ENCODE results near the gene SLC39A11.
A peak's percentile ranks its signal among the peaks of the same experiment; 100 is the strongest.

SLC39A11 gene

DNA sequence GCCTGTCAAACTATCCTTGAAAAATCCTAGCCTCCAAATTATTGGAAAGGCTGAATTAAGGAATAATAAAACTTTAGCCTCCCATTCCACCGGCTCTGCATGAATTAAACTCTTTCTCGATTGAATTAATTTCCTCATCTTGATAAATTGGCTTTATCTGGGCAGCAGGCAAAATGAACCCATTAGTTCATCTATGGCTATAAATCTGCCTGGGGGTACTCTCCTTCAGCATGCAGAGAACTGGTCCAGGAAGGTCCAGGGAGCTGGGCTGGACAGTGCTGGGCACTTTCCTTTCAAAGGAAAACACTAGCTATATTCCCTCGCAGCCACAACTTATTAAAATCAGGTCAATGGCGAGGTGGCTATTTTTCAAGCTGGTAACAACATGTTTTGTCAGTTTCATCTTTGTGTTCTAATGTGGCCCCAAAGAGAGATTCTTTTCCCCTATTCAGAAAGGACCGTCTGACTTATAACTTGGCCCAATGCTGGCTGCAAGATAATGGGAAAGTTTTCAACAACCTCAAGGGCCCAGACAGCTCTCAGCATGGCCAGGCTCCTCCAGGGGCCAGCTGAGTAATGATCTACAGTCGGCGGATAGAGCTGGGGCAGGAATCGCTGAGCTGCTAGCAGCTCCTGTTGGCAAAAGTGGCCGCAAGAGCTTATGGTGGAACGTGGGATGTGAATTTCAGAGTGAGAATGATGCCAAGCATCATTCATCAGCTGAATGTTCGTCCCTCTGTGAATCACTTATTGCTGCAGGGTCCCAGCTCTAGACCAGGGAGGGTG lies 326.9 kb downstream of the SLC39A11 start:
- ATAC-seq: peak; percentile 47; the same call in 1 of the 3 replicates

GRCh38 chr17:72764632-72765041 lies 327.9 kb downstream of the SLC39A11 start:
- peak; percentile 49; the same call in 1 of the 2 replicates for TF ChIP-seq ZNF70 (CRISPR knock-in tag; IDR thresholded peaks at IDR 0.05)
- TF ChIP-seq BACH2 (CRISPR knock-in tag; IDR thresholded peaks at IDR 0.05; ENCODE audit: borderline replicate concordance): no peak
- peak; percentile 40; the same call in 1 of the 3 replicates for ATAC-seq

More for the DNA sequence above, 326.9 kb downstream of the SLC39A11 start:
- TF ChIP-seq, protein P1, sequence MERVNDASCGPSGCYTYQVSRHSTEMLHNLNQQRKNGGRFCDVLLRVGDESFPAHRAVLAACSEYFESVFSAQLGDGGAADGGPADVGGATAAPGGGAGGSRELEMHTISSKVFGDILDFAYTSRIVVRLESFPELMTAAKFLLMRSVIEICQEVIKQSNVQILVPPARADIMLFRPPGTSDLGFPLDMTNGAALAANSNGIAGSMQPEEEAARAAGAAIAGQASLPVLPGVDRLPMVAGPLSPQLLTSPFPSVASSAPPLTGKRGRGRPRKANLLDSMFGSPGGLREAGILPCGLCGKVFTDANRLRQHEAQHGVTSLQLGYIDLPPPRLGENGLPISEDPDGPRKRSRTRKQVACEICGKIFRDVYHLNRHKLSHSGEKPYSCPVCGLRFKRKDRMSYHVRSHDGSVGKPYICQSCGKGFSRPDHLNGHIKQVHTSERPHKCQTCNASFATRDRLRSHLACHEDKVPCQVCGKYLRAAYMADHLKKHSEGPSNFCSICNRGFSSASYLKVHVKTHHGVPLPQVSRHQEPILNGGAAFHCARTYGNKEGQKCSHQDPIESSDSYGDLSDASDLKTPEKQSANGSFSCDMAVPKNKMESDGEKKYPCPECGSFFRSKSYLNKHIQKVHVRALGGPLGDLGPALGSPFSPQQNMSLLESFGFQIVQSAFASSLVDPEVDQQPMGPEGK (CRISPR knock-in tag; IDR thresholded peaks at IDR 0.05; ENCODE audit: borderline replicate concordance): no peak
- peak; percentile 77; the same call in 1 of the 2 replicates for TF ChIP-seq TCF4 (CRISPR knock-in tag; IDR thresholded peaks at IDR 0.05; ENCODE audit: borderline replicate concordance)
- TF ChIP-seq, protein P2, sequence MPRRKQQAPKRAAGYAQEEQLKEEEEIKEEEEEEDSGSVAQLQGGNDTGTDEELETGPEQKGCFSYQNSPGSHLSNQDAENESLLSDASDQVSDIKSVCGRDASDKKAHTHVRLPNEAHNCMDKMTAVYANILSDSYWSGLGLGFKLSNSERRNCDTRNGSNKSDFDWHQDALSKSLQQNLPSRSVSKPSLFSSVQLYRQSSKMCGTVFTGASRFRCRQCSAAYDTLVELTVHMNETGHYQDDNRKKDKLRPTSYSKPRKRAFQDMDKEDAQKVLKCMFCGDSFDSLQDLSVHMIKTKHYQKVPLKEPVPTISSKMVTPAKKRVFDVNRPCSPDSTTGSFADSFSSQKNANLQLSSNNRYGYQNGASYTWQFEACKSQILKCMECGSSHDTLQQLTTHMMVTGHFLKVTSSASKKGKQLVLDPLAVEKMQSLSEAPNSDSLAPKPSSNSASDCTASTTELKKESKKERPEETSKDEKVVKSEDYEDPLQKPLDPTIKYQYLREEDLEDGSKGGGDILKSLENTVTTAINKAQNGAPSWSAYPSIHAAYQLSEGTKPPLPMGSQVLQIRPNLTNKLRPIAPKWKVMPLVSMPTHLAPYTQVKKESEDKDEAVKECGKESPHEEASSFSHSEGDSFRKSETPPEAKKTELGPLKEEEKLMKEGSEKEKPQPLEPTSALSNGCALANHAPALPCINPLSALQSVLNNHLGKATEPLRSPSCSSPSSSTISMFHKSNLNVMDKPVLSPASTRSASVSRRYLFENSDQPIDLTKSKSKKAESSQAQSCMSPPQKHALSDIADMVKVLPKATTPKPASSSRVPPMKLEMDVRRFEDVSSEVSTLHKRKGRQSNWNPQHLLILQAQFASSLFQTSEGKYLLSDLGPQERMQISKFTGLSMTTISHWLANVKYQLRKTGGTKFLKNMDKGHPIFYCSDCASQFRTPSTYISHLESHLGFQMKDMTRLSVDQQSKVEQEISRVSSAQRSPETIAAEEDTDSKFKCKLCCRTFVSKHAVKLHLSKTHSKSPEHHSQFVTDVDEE (CRISPR knock-in tag; IDR thresholded peaks at IDR 0.05): peak; percentile 87; the same call in 1 of the 2 replicates
- TF ChIP-seq, protein P3, sequence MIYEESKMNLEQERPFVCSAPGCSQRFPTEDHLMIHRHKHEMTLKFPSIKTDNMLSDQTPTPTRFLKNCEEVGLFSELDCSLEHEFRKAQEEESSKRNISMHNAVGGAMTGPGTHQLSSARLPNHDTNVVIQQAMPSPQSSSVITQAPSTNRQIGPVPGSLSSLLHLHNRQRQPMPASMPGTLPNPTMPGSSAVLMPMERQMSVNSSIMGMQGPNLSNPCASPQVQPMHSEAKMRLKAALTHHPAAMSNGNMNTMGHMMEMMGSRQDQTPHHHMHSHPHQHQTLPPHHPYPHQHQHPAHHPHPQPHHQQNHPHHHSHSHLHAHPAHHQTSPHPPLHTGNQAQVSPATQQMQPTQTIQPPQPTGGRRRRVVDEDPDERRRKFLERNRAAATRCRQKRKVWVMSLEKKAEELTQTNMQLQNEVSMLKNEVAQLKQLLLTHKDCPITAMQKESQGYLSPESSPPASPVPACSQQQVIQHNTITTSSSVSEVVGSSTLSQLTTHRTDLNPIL (CRISPR knock-in tag; IDR thresholded peaks at IDR 0.05; ENCODE audit: low read depth): no peak
- TF ChIP-seq ZFP3 (CRISPR knock-in tag; IDR thresholded peaks at IDR 0.05): no peak
- no peak for TF ChIP-seq ZNF8 (CRISPR knock-in tag; IDR thresholded peaks at IDR 0.05)
- no peak for TF ChIP-seq CSDC2 (CRISPR knock-in tag; IDR thresholded peaks at IDR 0.05)
- TF ChIP-seq BACH2 (CRISPR knock-in tag; IDR thresholded peaks at IDR 0.05; ENCODE audit: borderline replicate concordance): no peak
- TF ChIP-seq TOX (CRISPR knock-in tag; IDR thresholded peaks at IDR 0.05; ENCODE audit: borderline replicate concordance): no peak
- peak; percentile 88; the same call in 1 of the 2 replicates for TF ChIP-seq GLIS3 (CRISPR knock-in tag; IDR thresholded peaks at IDR 0.05)
- no peak for TF ChIP-seq ZFP30 (CRISPR knock-in tag; IDR thresholded peaks at IDR 0.05)
- no peak for TF ChIP-seq SNAI2 (CRISPR knock-in tag; IDR thresholded peaks at IDR 0.05)
- no peak for TF ChIP-seq ZNF70 (CRISPR knock-in tag; IDR thresholded peaks at IDR 0.05)
- no peak for TF ChIP-seq POU6F1 (CRISPR knock-in tag; IDR thresholded peaks at IDR 0.05; ENCODE audit: borderline replicate concordance, low read depth)
- no peak for TF ChIP-seq ZNF565 (CRISPR knock-in tag; conservative IDR thresholded peaks at IDR 0.05; ENCODE audit: low read depth)
- no peak for TF ChIP-seq ZC3H10 (CRISPR knock-in tag; IDR thresholded peaks at IDR 0.05)
- TF ChIP-seq ESRRG (CRISPR knock-in tag; IDR thresholded peaks at IDR 0.05): no peak
- TF ChIP-seq PPARA (CRISPR knock-in tag; IDR thresholded peaks at IDR 0.05; ENCODE audit: borderline replicate concordance): no peak
- peak; percentile 84 for TF ChIP-seq ISL1 (CRISPR knock-in tag; IDR thresholded peaks at IDR 0.05)
- TF ChIP-seq RARB (CRISPR knock-in tag; IDR thresholded peaks at IDR 0.05): no peak

DNA sequence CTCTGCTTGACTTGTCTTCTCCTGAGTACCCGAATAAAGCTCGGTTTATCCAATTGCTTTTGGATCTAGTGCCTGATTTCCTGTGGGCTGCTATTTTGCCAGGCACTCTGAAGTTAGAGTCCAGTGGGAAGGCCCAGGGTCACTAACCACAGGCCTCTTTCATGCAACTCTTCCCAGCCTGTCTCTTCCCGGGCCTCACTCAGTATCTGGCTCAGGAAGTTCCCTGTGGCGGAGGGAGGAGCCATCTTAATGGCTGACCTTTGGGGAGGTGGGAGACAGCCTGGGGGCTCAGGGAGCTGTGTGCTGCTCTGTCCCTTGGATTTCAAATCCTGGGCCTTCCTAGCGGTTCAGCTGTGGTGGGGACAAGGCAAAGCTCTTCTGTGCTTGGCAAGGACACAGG lies 328.5 kb downstream of the SLC39A11 start:
- TF ChIP-seq, protein P4, sequence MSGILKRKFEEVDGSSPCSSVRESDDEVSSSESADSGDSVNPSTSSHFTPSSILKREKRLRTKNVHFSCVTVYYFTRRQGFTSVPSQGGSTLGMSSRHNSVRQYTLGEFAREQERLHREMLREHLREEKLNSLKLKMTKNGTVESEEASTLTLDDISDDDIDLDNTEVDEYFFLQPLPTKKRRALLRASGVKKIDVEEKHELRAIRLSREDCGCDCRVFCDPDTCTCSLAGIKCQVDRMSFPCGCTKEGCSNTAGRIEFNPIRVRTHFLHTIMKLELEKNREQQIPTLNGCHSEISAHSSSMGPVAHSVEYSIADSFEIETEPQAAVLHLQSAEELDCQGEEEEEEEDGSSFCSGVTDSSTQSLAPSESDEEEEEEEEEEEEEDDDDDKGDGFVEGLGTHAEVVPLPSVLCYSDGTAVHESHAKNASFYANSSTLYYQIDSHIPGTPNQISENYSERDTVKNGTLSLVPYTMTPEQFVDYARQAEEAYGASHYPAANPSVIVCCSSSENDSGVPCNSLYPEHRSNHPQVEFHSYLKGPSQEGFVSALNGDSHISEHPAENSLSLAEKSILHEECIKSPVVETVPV (CRISPR knock-in tag; IDR thresholded peaks at IDR 0.05): no peak
- TF ChIP-seq CSDC2 (CRISPR knock-in tag; IDR thresholded peaks at IDR 0.05): no peak
- no peak for TF ChIP-seq RARB (CRISPR knock-in tag; IDR thresholded peaks at IDR 0.05)
- TF ChIP-seq, protein P3 (CRISPR knock-in tag; IDR thresholded peaks at IDR 0.05; ENCODE audit: low read depth): no peak
- TF ChIP-seq TOX (CRISPR knock-in tag; IDR thresholded peaks at IDR 0.05; ENCODE audit: borderline replicate concordance): no peak
- no peak for TF ChIP-seq ZFP30 (CRISPR knock-in tag; IDR thresholded peaks at IDR 0.05)
- TF ChIP-seq ZNF8 (CRISPR knock-in tag; IDR thresholded peaks at IDR 0.05): no peak
- TF ChIP-seq, protein P1 (CRISPR knock-in tag; IDR thresholded peaks at IDR 0.05; ENCODE audit: borderline replicate concordance): no peak
- TF ChIP-seq ISL1 (CRISPR knock-in tag; IDR thresholded peaks at IDR 0.05): no peak
- no peak for TF ChIP-seq BACH2 (CRISPR knock-in tag; IDR thresholded peaks at IDR 0.05; ENCODE audit: borderline replicate concordance)
- TF ChIP-seq ESRRG (CRISPR knock-in tag; IDR thresholded peaks at IDR 0.05): no peak
- TF ChIP-seq POU6F1 (CRISPR knock-in tag; IDR thresholded peaks at IDR 0.05; ENCODE audit: borderline replicate concordance, low read depth): no peak
- no peak for ATAC-seq

All from SK-N-SH treated with all-trans-retinoic acid at 6 μM for 48 hours (cell line).